Stimulated activated CD8-positive, alpha-beta memory T cell treated with anti-CD3 and anti-CD28 coated beads, Interleukin-2, amount 100 ng/mL, for 1 hour (primary cell): ENCODE data around the gene ANTXR2.
"Not testable (repeated sequence)": the region's sequence is repeated elsewhere in the genome, so short reads cannot be mapped to it uniquely, and the experiment has no call there.

Source experiments
- DNase-seq, 2 donors: peaks; one replicate each; pipeline ENCODE4 v3.0.0-alpha.2; 2020; ENCODE audit warnings: low read depth in 2 of 2

ANTXR2 gene

GRCh38 chr4:80024335-80024734 is 48.7 kb downstream of the ANTXR2 start:
- no peak for DNase-seq

GRCh38 chr4:80022282-80022681 is 50.7 kb downstream of the ANTXR2 start:
- DNase-seq, result no peak

GRCh38 chr4:80017125-80017854 is 55.7 kb downstream of the ANTXR2 start:
- no peak for DNase-seq

GRCh38 chr4:80016506-80016905 is 56.5 kb downstream of the ANTXR2 start:
- DNase-seq, result no peak

- no peak for DNase-seq
These were observed 57.4 kb downstream of the ANTXR2 start for GRCh38 chr4:80015407-80016189.

GRCh38 chr4:80014531-80014930 is 58.5 kb downstream of the ANTXR2 start:
- DNase-seq, result no peak

GRCh38 chr4:80012291-80012690 is 60.7 kb downstream of the ANTXR2 start:
- no peak for DNase-seq

- no peak for DNase-seq
These were observed 61.3 kb downstream of the ANTXR2 start for GRCh38 chr4:80011636-80012236.

GRCh38 chr4:80010316-80010715 is 62.7 kb downstream of the ANTXR2 start:
- no peak for DNase-seq

GRCh38 chr4:80009806-80010205 is 63.2 kb downstream of the ANTXR2 start:
- no peak for DNase-seq

- no peak for DNase-seq
These were observed 64.1 kb downstream of the ANTXR2 start for GRCh38 chr4:80008971-80009370.

GRCh38 chr4:80008351-80008750 is 64.7 kb downstream of the ANTXR2 start:
- no peak for DNase-seq

- DNase-seq, result no peak
These were observed 65.3 kb downstream of the ANTXR2 start for GRCh38 chr4:80007745-80008149.

- DNase-seq, result no peak
These were observed 65.9 kb downstream of the ANTXR2 start for GRCh38 chr4:80006935-80007744.

GRCh38 chr4:80005863-80006262 is 67.2 kb downstream of the ANTXR2 start:
- DNase-seq, result no peak

GRCh38 chr4:80004319-80004718 is 68.7 kb downstream of the ANTXR2 start:
- no peak for DNase-seq

- not testable (repeated sequence) for DNase-seq
These were observed 70.5 kb downstream of the ANTXR2 start for GRCh38 chr4:80002559-80002958.

GRCh38 chr4:79999048-79999447 is 74.0 kb downstream of the ANTXR2 start:
- DNase-seq, result not testable (repeated sequence)

GRCh38 chr4:79998201-79998600 is 74.8 kb downstream of the ANTXR2 start:
- DNase-seq, result no peak

- DNase-seq, result no peak
These were observed 76.2 kb downstream of the ANTXR2 start for GRCh38 chr4:79996851-79997250.

GRCh38 chr4:79993476-79993875 is 79.6 kb downstream of the ANTXR2 start:
- DNase-seq, result no peak

GRCh38 chr4:79991601-79992000 is 81.4 kb downstream of the ANTXR2 start:
- DNase-seq, result no peak
